IgD-negative memory B cell (primary cell): ENCODE measurements around the gene TMCC1. TPM values are rescaled to one million over a fixed set of nuclear protein-coding genes. Genes with fewer than 3 reads are reported as not detected.
A peak's percentile ranks its signal among the peaks of the same experiment; 100 is the strongest.
"Not testable (repeated sequence)": the region's sequence is repeated elsewhere in the genome, so short reads cannot be mapped to it uniquely, and the experiment has no call there.

Source experiments
- H3K27ac Mint-ChIP-seq, 3 donors: one replicate each; pipeline ENCODE4 v1.8.0; 2020 to 2022; ENCODE audit warnings: mild to moderate bottlenecking in 3 of 3, mixed read lengths in 3 of 3, moderate library complexity in 1 of 3
- H3K27me3 Mint-ChIP-seq: one replicate; pipeline ENCODE4 v1.8.0; 2021; ENCODE audit warnings: mixed read lengths
- H3K36me3 Mint-ChIP-seq: one replicate; pipeline ENCODE4 v1.8.0; 2020; ENCODE audit warnings: mild to moderate bottlenecking, mixed read lengths
- H3K4me1 Mint-ChIP-seq, 3 donors: one replicate each; pipeline ENCODE4 v1.8.0; 2020 to 2022; ENCODE audit warnings: mixed read lengths in 3 of 3, mild to moderate bottlenecking in 1 of 3
- H3K4me3 Mint-ChIP-seq, 4 donors: one replicate each; pipeline ENCODE4 v1.8.0; 2020 to 2022; ENCODE audit warnings: mild to moderate bottlenecking in 4 of 4, mixed read lengths in 4 of 4, moderate library complexity in 3 of 4
- H3K9me3 Mint-ChIP-seq, 3 donors: one replicate each; pipeline ENCODE4 v1.8.0; 2020 to 2021; ENCODE audit warnings: mixed read lengths in 3 of 3, mild to moderate bottlenecking in 1 of 3
- polyA plus RNA-seq: library from polyadenylated mRNA; unstranded; fragments of 300-500 nt; fragmentation: Illumina TruSeq; gene quantifications from one replicate; pipeline ENCODE4 v1.2.3, GENCODE V29; 2021

Gene TMCC1
- polyA plus RNA-seq, 1 donor from 2014 or later, result 8.2 TPM

- H3K27ac Mint-ChIP-seq, result no peak overlapping the region
- H3K4me1 Mint-ChIP-seq, result peaks cover 9 to 13% (median 13%) of the 10 kb centered on the region in 3 donors
- H3K9me3 Mint-ChIP-seq, result no peaks in the 10 kb centered on the region
- H3K4me3 Mint-ChIP-seq, result no peak overlapping the region
- peaks cover 13% of the 10 kb centered on the region for H3K36me3 Mint-ChIP-seq
- no peaks in the 10 kb centered on the region for H3K27me3 Mint-ChIP-seq
Observed at GRCh38 chr3:129868912-129869311, 24.6 kb downstream of the TMCC1 start.

- no peak overlapping the region for H3K27ac Mint-ChIP-seq
- H3K4me1 Mint-ChIP-seq, result peaks cover 9 to 13% (median 13%) of the 10 kb centered on the region in 3 donors
- no peak overlapping the region for H3K4me3 Mint-ChIP-seq
- no peaks in the 10 kb centered on the region for H3K9me3 Mint-ChIP-seq
- H3K36me3 Mint-ChIP-seq, result peaks cover 12% of the 10 kb centered on the region
- no peaks in the 10 kb centered on the region for H3K27me3 Mint-ChIP-seq
Observed at GRCh38 chr3:129867506-129868124, 25.9 kb downstream of the TMCC1 start.

DNA sequence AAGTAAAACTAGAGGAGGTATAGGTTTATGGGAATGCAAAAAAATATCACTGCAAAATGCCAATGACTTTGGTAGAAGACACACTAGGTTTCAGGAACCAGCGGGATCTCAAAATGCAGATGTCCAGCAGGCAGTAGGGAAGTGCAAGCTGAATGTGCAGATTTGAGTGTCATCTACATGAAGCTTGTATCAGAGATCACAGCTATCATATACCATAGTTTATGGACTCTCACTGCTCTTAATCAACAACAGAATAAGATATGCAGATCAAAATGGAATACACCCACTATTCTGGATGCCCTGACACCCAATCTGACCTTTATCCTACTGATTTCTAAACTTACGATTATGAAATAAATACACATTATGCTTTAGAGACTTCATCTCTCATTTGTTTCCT lies 27.7 kb downstream of the TMCC1 start:
- Mint-ChIP-seq H3K4me1 (peaks cover 4 to 7% (median 7%) of the 10 kb centered on the region in 3 donors), H3K4me3 (no peak overlapping the region), H3K9me3 (peaks cover 0 to 1% (median 0%) of the 10 kb centered on the region in 3 donors), H3K36me3 (peaks cover 11% of the 10 kb centered on the region), H3K27me3 (no peaks in the 10 kb centered on the region), H3K27ac (no peak overlapping the region)

DNA sequence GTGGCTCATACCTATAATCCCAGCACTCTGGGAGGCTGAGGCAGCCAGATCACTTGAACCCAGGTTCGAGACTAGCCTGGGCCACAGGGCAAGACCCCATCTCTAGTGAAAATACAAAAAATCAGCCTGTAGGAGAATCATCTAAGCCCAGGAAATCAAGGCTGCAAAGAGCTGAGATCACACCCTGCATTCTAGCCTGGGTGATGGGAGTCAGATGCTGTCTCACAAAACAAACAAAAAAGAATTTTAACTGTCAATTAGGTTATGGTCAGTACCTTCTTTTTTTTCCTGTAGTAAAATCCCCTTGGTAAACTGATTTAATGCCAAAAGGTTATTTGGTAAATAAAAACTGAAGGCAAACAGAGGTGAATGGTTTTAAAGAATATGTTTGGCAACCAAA lies 29.0 kb downstream of the TMCC1 start:
- peaks cover 7% of the 10 kb centered on the region for H3K36me3 Mint-ChIP-seq
- peaks cover 4 to 7% (median 5%) of the 10 kb centered on the region in 3 donors for H3K4me1 Mint-ChIP-seq
- no peaks in the 10 kb centered on the region for H3K27me3 Mint-ChIP-seq
- no peak overlapping the region for H3K4me3 Mint-ChIP-seq
- peaks cover 0 to 2% (median 0%) of the 10 kb centered on the region in 3 donors for H3K9me3 Mint-ChIP-seq
- no peak overlapping the region for H3K27ac Mint-ChIP-seq

GRCh38 chr3:129859272-129859671 lies 34.2 kb downstream of the TMCC1 start:
- H3K4me3 Mint-ChIP-seq, result no peak overlapping the region
- peaks cover 2 to 16% (median 13%) of the 10 kb centered on the region in 3 donors for H3K4me1 Mint-ChIP-seq
- peaks cover 9% of the 10 kb centered on the region for H3K36me3 Mint-ChIP-seq
- no peak overlapping the region for H3K27ac Mint-ChIP-seq
- peaks cover 0 to 2% (median 0%) of the 10 kb centered on the region in 3 donors for H3K9me3 Mint-ChIP-seq
- H3K27me3 Mint-ChIP-seq, result no peaks in the 10 kb centered on the region

GRCh38 chr3:129857899-129858298 lies 35.6 kb downstream of the TMCC1 start:
- Mint-ChIP-seq H3K4me3 (no peak overlapping the region), H3K36me3 (peaks cover 9% of the 10 kb centered on the region), H3K9me3 (peaks cover 0 to 2% (median 0%) of the 10 kb centered on the region in 3 donors), H3K4me1 (peaks cover 5 to 20% (median 16%) of the 10 kb centered on the region in 3 donors), H3K27ac (peak overlapping the region in 1 of 3 donors; percentile 2), H3K27me3 (no peaks in the 10 kb centered on the region)

DNA sequence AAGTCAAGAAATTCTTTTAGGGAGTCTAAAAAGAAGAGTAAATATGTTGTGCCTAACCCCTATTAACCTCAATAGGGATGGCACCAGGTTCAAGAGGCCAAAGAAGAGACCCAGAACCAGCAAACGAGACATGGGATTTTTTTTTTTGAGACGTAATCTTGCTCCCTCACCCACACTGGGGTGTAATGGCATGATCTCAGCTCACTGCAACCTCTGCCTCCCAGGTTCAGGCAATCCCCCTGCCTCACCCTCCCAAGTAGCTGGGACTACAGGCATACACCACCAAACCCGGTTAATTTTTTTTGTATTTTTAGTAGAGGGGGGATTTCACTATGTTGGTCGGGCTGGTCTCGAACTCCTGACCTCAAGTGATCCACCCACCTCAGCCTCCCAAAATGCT lies 36.7 kb downstream of the TMCC1 start:
- not testable (repeated sequence) for H3K27ac Mint-ChIP-seq, H3K27me3 Mint-ChIP-seq, H3K4me3 Mint-ChIP-seq, H3K9me3 Mint-ChIP-seq, H3K36me3 Mint-ChIP-seq
- peaks cover 3 to 20% (median 16%) of the 10 kb centered on the region in 3 donors for H3K4me1 Mint-ChIP-seq

DNA sequence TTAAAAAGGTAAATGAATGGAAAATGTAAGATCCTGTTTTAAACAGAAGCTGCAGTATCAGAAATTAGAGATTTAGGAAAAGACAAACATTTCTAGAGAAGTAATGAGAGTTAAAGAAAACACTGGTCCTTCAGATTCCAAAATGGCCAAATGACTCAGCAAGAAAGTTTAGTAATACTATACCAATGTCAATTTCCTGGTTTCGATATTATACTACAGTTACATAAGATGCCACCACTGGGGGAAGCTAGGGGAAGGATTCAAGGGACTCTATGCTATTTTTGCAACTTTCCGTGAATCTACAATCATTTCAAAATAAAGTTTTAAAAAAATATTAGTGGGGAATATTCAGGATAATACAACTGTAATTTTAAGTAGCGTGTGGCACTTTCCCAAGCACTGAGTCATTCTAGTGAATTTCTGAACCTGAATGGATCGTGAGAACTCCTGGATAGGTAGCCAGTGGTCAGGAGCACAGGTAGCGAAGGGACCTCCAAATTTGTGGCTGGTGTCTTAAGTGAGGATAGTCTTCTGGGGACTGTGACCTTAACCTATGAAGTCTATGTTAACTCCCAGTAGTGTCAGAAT lies 37.6 kb downstream of the TMCC1 start:
- H3K4me3 Mint-ChIP-seq, result no peak overlapping the region
- H3K9me3 Mint-ChIP-seq, result peaks cover 0 to 2% (median 0%) of the 10 kb centered on the region in 3 donors
- peak overlapping the region in 1 of 3 donors; percentile 69 for H3K27ac Mint-ChIP-seq
- H3K27me3 Mint-ChIP-seq, result no peaks in the 10 kb centered on the region
- peaks cover 3 to 20% (median 16%) of the 10 kb centered on the region in 3 donors for H3K4me1 Mint-ChIP-seq
- H3K36me3 Mint-ChIP-seq, result peaks cover 6% of the 10 kb centered on the region

GRCh38 chr3:129855170-129855831 lies 38.2 kb downstream of the TMCC1 start:
- Mint-ChIP-seq H3K27me3 (no peaks in the 10 kb centered on the region), H3K4me3 (no peak overlapping the region), H3K9me3 (no peaks in the 10 kb centered on the region), H3K36me3 (peaks cover 6% of the 10 kb centered on the region), H3K4me1 (peaks cover 3 to 20% (median 16%) of the 10 kb centered on the region in 3 donors), H3K27ac (peak overlapping the region in 2 of 3 donors; percentile 14 to 50)

DNA sequence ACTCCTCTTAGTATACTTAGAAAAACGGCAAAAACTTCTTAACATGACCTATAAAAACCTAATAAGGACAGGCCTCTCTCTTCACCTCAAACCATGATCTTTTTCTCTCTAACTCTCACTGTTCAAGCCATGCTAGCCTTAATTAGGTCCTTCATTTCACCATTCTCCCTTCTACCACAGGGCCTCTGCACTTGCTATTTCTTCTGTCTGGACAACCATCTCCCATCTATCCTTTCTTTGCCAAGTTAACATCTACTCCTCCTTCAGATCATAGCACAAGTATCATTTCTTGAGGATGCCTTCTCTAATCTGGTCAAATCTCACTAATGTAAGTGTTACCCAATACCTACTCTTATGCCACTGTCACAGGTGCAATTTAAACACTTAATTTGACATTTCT lies 39.1 kb downstream of the TMCC1 start:
- H3K36me3 Mint-ChIP-seq, result peaks cover 6% of the 10 kb centered on the region
- peaks cover 3 to 20% (median 16%) of the 10 kb centered on the region in 3 donors for H3K4me1 Mint-ChIP-seq
- no peak overlapping the region for H3K27ac Mint-ChIP-seq
- no peaks in the 10 kb centered on the region for H3K9me3 Mint-ChIP-seq
- H3K4me3 Mint-ChIP-seq, result no peak overlapping the region
- H3K27me3 Mint-ChIP-seq, result no peaks in the 10 kb centered on the region

- peaks cover 22% of the 10 kb centered on the region for H3K36me3 Mint-ChIP-seq
- H3K4me3 Mint-ChIP-seq, result peak overlapping the region in 1 of 4 donors; percentile 68
- no peaks in the 10 kb centered on the region for H3K9me3 Mint-ChIP-seq
- H3K4me1 Mint-ChIP-seq, result peaks cover 0 to 14% (median 2%) of the 10 kb centered on the region in 3 donors
- H3K27ac Mint-ChIP-seq, result no peak overlapping the region
- no peaks in the 10 kb centered on the region for H3K27me3 Mint-ChIP-seq
Observed at GRCh38 chr3:129845956-129846355, 47.6 kb downstream of the TMCC1 start.

- H3K36me3 Mint-ChIP-seq, result peaks cover 14% of the 10 kb centered on the region
- H3K4me1 Mint-ChIP-seq, result peaks cover 3 to 14% (median 3%) of the 10 kb centered on the region in 3 donors
- H3K27ac Mint-ChIP-seq, result peak overlapping the region in 1 of 3 donors; percentile 6
- peak overlapping the region in 1 of 4 donors; percentile 30 for H3K4me3 Mint-ChIP-seq
- H3K27me3 Mint-ChIP-seq, result no peaks in the 10 kb centered on the region
- H3K9me3 Mint-ChIP-seq, result no peaks in the 10 kb centered on the region
Observed at GRCh38 chr3:129840707-129841360, 52.7 kb downstream of the TMCC1 start.

DNA sequence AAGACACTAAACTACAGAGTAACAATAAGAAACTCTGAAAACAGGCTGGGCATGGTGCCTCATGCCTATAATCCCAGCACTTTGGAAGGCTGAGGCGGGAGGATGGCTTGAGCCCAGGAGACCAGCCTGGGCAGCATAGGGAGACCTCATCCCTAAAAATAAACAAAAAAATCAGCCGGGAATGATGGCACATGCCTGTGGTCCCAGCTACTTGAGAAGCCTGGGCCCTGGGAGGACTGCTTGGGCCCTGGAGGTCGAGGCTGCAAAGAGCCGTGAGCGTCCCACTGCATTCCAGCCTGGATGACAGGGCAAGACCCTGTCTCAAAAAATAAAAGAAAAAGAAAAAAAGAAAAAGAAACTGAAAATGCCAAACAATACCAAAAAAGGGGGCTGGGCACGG lies 55.4 kb downstream of the TMCC1 start:
- H3K4me3 Mint-ChIP-seq, result no peak overlapping the region
- H3K36me3 Mint-ChIP-seq, result peaks cover 9% of the 10 kb centered on the region
- H3K27me3 Mint-ChIP-seq, result no peaks in the 10 kb centered on the region
- H3K27ac Mint-ChIP-seq, result no peak overlapping the region
- peaks cover 1 to 14% (median 4%) of the 10 kb centered on the region in 3 donors for H3K4me1 Mint-ChIP-seq
- H3K9me3 Mint-ChIP-seq, result no peaks in the 10 kb centered on the region

GRCh38 chr3:129837065-129837642 lies 56.4 kb downstream of the TMCC1 start:
- Mint-ChIP-seq H3K27ac (peak overlapping the region in 1 of 3 donors; percentile 41), H3K4me3 (no peak overlapping the region), H3K36me3 (peaks cover 4% of the 10 kb centered on the region), H3K9me3 (no peaks in the 10 kb centered on the region), H3K4me1 (peaks cover 1 to 14% (median 4%) of the 10 kb centered on the region in 3 donors), H3K27me3 (no peaks in the 10 kb centered on the region)
